Stimulated activated CD4-positive, alpha-beta T cell treated with anti-CD3 and anti-CD28 coated beads, TNF-alpha, amount 100 ng/mL, for 48 hours (primary cell): ENCODE data around the gene BIN1.
"Not testable (repeated sequence)": the region's sequence is repeated elsewhere in the genome, so short reads cannot be mapped to it uniquely, and the experiment has no call there.

Experiments
- DNase-seq, 3 donors: peaks; one replicate each; pipeline ENCODE4 v3.0.0-alpha.2; 2020; ENCODE audit warnings: low read depth in 3 of 3

The BIN1 gene

GRCh38 chr2:127047716-127048617, 59.0 kb downstream of the BIN1 start:
- no peak for DNase-seq

DNA sequence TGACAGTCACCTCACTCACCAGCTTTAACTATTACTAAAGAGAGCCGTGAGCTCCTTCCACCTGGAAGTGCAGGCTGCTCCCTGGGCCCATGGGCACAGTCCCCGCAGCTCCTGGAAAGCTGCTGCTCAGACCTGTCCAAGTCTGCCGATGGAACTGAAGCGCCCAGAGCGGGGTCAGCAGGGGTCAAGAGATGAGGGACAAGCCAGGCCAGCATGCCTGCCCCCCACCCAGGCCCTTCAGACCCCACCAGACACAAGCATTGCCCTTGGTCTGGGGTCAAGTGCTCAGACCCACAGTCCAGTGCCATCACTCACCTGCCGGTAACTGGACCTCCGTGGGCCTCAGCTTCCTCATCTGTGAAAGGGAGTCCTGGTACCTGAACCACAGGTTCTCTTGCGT, 59.9 kb downstream of the BIN1 start:
- no peak for DNase-seq

DNA sequence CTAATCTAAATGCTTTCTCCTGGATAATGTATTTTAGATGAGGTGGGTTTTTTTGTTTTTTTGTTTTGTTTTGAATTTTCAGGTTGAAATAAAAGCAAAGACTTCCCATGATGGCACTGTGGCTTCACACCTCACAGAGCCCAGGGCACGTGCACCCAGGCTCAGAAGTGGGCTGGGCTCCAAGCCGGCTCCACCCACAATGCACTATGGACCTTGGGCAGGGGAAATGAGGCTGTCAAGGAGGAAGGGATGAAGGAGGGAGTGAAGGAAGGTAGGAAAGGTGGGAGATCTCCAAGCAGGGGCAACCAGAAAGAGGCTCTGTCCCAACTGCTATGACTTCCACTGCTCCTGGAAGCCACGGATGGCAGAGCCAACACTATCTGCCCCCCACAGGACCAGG, 60.4 kb downstream of the BIN1 start:
- DNase-seq, result no peak

- DNase-seq, result no peak
Observed at GRCh38 chr2:127045792-127046501, 61.0 kb downstream of the BIN1 start.

GRCh38 chr2:127044977-127045661, 61.8 kb downstream of the BIN1 start:
- DNase-seq, result no peak

DNA sequence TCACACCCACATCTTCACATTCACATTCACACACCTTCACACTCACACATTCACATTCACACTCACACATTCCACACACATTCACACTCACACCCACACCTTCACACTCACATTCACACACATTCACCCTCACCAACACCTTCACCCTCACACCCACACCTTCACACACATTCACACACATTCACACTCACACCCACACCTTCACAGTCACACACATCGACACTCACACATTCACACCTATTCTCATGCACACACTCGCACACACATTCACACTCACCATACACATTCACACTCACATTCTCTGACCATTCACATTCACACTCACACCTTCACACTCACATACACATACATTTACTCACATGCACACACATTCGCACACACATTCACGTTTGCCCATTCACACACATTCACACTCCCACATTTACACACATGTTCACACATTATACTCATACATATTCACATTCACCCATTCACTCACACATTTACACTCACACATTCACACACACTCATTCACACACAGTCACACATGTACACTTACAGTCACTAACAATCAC, 62.7 kb downstream of the BIN1 start:
- DNase-seq, result no peak

GRCh38 chr2:127043367-127044164, 63.4 kb downstream of the BIN1 start:
- DNase-seq, result no peak

DNA sequence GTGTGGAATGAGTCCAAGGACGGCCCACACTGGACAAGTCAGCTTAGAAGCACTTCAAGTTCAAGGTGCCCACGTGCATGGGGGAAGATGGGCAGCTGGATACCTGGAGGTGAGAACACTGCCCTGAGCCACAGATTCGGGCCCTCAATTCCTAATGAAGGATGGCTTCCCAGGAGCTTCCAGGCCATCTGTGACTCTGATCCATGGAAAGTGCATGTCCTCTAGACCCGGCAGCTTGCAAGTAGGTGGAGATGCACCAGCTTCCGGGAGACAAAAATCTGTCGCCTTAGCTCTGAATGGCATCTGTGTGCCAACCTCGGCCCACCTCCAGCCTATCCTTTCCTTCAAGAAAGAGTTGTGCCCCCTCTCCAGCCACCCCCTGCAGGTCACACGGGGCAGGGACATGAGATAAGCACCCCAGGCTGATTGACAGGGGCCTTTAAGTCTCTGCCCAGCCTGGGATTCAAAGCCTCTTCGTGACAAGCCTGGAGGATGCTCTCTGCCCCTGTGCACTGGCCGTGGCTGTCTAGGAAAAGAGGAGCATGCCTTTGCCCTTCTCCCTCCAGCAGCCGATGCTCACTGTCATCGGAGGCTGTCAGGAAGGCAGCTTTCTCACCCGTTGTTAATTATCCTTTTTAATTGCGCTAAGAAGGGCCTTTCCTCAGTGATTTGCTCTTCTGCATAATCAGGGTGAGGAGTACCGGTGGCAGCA, 65.5 kb downstream of the BIN1 start:
- DNase-seq, result no peak

DNA sequence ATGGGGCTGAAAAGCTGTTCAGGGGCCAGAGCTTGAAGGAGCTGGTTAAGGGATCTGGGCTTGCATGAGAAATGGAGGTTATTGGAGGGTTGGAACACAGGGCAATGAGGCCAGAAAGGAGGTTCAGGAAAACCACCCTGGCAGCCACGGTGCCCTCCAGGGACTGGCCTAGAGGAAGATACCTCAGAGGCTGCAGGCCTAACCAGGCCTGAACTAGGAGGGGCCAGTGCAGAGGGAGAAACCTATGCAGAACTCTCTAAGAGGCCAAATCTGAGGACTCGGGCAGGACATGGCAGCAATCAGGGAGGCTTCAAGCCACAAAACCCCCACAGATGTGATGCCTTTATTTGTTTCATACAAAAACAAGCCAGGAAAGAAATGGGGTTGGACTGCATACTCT, 66.8 kb downstream of the BIN1 start:
- no peak for DNase-seq

- no peak for DNase-seq
Observed at GRCh38 chr2:127039387-127040031, 67.4 kb downstream of the BIN1 start.

DNA sequence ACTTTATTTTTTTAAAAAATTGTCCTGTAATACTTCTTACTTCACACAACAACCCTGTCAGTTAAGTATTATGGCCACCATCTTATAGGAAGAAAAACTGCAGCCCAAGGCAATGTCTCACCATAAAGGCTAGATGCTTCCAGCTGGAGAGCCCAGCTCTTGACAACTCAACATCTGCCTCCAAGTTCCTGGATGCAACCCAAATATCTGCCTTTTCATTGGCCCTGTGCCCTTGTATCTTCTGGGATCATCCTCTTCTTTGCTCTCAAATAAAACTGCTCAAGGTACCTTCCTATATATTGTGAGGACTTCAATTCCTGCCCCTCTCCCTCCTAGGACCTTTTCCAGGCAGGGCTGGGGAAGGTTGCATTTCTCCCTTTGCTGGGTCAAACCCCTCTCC, 69.5 kb downstream of the BIN1 start:
- no peak for DNase-seq

DNA sequence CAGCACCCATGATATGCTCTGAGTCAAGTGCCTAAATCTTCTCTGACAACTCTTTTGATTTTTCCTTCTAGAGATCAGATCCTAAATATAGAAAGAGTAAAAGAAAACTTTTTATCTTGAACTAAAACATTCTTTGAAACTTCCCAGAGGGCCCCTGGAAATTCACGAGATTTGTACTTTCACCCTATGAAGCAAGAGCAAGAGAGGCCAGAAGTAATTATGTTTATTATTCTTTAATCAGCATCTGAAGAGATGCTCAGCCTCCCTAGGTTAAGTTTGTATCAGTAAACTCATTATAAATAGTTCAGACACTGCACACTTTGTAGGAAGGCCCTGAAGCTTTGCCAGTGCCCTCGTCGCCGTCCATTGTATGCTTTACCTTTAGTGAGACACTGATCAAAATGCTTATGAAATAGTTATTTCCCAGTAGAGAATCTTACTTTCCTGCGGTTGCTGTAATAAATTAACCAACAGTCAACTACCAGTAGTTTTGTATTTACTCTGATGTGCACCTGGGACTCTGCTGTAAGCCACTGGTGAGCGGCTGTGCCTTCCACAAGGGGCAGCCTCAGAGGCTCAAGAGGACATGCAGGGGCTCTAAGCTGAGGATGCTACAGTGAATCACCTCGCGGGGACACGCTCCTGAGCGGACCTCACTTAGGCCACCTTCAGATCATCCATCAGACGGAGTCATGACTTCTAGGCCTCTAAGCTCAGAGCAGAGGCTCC, 71.9 kb downstream of the BIN1 start:
- no peak for DNase-seq

DNA sequence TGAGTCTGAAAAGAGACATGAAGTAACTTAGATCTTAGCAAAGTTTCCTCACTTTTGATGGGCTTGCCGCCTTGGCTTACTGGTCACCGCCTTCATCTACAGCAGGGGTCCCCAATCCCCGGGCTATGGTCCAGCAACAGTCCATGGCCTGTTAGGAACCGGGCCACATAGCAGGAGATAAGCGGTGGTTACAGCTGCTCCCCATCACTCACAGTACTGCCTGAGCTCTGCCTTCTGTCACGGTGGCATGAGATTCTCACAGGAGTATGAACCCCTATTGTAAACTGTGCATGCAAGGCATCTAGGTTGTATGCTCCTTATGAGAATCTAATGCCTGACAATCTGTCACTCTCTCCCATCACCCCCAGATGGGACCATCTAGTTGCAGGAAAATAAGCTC, 72.9 kb downstream of the BIN1 start:
- DNase-seq, result no peak

DNA sequence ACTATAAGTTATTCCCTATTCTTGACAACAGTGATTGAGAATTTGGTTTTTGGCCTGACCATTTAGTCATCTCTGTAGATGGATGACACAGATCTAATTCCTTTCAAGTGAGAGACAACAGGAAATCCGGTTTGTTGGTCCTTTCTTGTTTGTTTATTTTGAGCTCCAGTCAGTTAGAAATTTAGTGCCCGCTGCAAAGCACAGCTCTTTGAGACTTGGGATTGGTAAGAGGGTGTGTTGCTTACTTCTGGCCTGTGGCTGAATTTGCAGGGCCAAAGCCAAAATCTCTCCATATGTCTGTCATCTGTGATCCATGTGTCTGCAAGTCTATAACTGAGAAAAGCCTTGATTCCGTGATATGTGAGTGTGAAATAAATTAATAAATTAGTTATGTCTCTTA, 74.3 kb downstream of the BIN1 start:
- no peak for DNase-seq

GRCh38 chr2:127029350-127030051, 77.5 kb downstream of the BIN1 start:
- no peak for DNase-seq

GRCh38 chr2:127028745-127029144, 78.2 kb downstream of the BIN1 start:
- DNase-seq, result not testable (repeated sequence)

DNA sequence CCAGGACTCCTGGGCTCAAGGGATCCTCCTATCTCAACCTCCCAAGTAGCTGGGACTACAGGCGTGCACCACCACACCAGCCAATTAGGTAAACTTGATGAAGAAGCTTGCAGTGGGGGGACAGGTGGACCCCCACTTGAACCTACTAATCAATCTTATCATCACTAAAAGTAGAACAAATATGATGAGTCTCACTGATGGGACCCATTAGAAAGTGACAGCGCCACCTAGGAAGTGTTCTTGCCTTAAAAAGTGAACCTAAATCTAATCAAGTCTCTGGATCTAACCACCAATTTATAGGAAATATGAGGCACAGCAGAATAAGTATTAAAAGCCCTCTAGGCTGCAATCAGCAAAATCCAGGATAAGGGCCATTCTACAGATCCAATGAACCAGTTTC, 79.2 kb downstream of the BIN1 start:
- DNase-seq, result no peak

DNA sequence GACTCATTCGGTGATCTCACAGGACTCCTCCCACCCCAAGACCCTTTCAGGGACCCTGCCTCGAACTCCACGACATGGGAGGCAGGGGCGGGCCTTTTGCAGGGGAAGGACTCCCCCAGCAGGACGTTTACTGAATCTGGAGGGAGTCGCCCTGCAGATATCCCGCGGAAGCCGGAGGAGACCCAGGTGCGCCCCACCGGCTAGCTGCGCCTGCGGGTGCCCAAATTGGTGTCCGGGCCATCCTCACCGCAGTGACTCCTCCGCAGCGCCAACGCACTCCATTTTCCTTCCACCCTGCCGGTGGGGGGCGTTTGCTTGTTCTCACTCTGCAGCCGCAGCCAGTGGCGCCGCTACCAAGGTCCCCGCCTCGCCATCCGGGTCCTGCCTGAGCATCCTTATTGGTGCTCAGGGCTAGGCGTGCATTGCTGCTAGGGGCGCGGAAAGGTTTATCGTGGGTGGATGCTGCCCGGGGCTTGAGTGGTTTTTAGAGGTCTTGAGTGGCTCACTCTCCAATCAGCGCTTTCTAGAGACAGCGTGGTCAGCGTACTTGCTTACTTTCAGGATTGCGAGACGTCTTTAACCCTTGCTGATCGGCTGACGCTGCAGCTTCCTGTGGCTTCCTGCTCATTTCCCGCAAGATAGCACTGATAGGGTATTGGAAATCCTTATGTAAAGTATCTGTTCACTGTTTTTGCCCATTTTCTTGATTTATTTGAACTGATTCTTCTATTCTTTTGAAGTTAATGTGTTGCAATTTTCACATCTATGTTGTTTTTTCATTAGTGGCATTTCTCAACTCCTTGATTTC, 81.4 kb downstream of the BIN1 start:
- DNase-seq, result peak; percentile 41 to 60 (median 57)
